K562 (cell line): Measurements from ENCODE around the gene MYO3B. TPM values are rescaled to one million over a fixed set of nuclear protein-coding genes. Genes with fewer than 3 reads are reported as not detected.

ENCODE experiments used
- BRD9 ChIP-seq: fragments of 450-650 bp; IDR thresholded peaks from 2 replicates; pipeline ENCODE4 v1.6.1; 2018; ENCODE audit warnings: low read depth; ENCODE audit not compliant: partially characterized antibody
- CBX8 ChIP-seq: fragments of 200-600 bp; sonication (generic); IDR thresholded peaks from 2 replicates; pipeline ENCODE4 v1.6.1; 2012; ENCODE audit warnings: borderline replicate concordance, mixed run types, low read depth, mild to moderate bottlenecking, moderate library complexity, mixed read lengths, low read length, control low read depth, inconsistent platforms; ENCODE audit not compliant: poor library complexity, severe bottlenecking; ENCODE audit errors: extremely low read depth
- CC2D1A ChIP-seq: fragments of 450-650 bp; IDR thresholded peaks from 2 replicates; pipeline ENCODE4 v1.6.1; 2017; ENCODE audit warnings: mild to moderate bottlenecking
- E2F1 ChIP-seq: sonication (generic); formaldehyde crosslinking; IDR thresholded peaks from 2 replicates; pipeline ENCODE4 v1.8.1; 2023; ENCODE audit warnings: mild to moderate bottlenecking, missing genetic modification reagents, moderate library complexity
- NFRKB ChIP-seq: fragments of 450-650 bp; IDR thresholded peaks from 2 replicates; pipeline ENCODE4 v1.6.1; 2016; ENCODE audit warnings: low read depth
- NFYB ChIP-seq: IDR thresholded peaks from 2 replicates; pipeline ENCODE4 v1.6.1; 2011; ENCODE audit warnings: mild to moderate bottlenecking, moderate library complexity; ENCODE audit not compliant: insufficient read length; ENCODE audit errors: extremely low read depth
- RBFOX2 ChIP-seq: fragments of 200-400 bp; formaldehyde crosslinking; IDR thresholded peaks from 2 replicates; pipeline ENCODE4 v1.6.1; 2017; ENCODE audit warnings: low read depth, mild to moderate bottlenecking, low read length, moderate library complexity
- RBM25 ChIP-seq: fragments of 200-400 bp; formaldehyde crosslinking; IDR thresholded peaks from 2 replicates; pipeline ENCODE4 v1.6.1; 2018; ENCODE audit warnings: low read length, low read depth, moderate library complexity; ENCODE audit not compliant: severe bottlenecking
- RFX1 ChIP-seq: fragments of 450-650 bp; IDR thresholded peaks from 2 replicates; pipeline ENCODE4 v1.6.1; 2016; ENCODE audit warnings: mild to moderate bottlenecking, moderate library complexity
- SAFB ChIP-seq: fragments of 200-400 bp; formaldehyde crosslinking; IDR thresholded peaks from 2 replicates; pipeline ENCODE4 v1.6.1; 2017; ENCODE audit warnings: low read depth, low read length, borderline replicate concordance
- SMAD3 ChIP-seq: fragments of 450-650 bp; formaldehyde crosslinking; conservative IDR thresholded peaks from 2 replicates; pipeline ENCODE4 v1.4.0; 2020; ENCODE audit warnings: mild to moderate bottlenecking
- SMARCB1 ChIP-seq: IDR thresholded peaks from 2 replicates; pipeline ENCODE4 v1.6.1; 2011; ENCODE audit warnings: improper control_type of control experiment, low read depth; ENCODE audit not compliant: insufficient read length
- TEAD1 ChIP-seq, 2 experiments: fragments of 450-650 bp in 1 of 2; sonication (generic) in 1 of 2; formaldehyde crosslinking; IDR thresholded peaks; 2 replicates each; pipeline versions ENCODE4 v1.4.0 to v1.8.0; 2020 to 2022; ENCODE audit warnings: mild to moderate bottlenecking in 2 of 2, missing genetic modification reagents in 1 of 2
- VEZF1 ChIP-seq: fragments of 200-800 bp; sonication (Bioruptor generic); IDR thresholded peaks from 2 replicates; pipeline ENCODE4 v1.6.1; 2017; ENCODE audit warnings: missing genetic modification characterization, missing compliant biosample characterization
- XRCC5 ChIP-seq: fragments of 200-400 bp; formaldehyde crosslinking; IDR thresholded peaks from 2 replicates; pipeline ENCODE4 v1.6.1; 2017; ENCODE audit warnings: low read depth, mild to moderate bottlenecking, low read length
- ZKSCAN8 ChIP-seq: fragments of 200-800 bp; sonication (Bioruptor generic); IDR thresholded peaks from 2 replicates; pipeline ENCODE4 v1.6.1; 2016; ENCODE audit warnings: missing genetic modification characterization, missing compliant biosample characterization
- ZNF311 ChIP-seq: fragments of 250-450 bp; sonication (Bioruptor Pico); IDR thresholded peaks from 2 replicates; pipeline ENCODE4 v1.4.0; 2020; ENCODE audit warnings: mild to moderate bottlenecking, moderate library complexity
- ZNF324 ChIP-seq: fragments of 250-450 bp; sonication (Bioruptor Pico); IDR thresholded peaks from 2 replicates; pipeline ENCODE4 v1.4.0; 2020; ENCODE audit warnings: mild to moderate bottlenecking
- ZNF395 ChIP-seq: fragments of 200-800 bp; sonication (Bioruptor generic); IDR thresholded peaks from 2 replicates; pipeline ENCODE4 v1.6.1; 2017; ENCODE audit warnings: missing genetic modification characterization, missing compliant biosample characterization
- polyA plus RNA-seq, 8 experiments: library from polyadenylated mRNA; depleted of rRNA in 4 of 8; stranded (reverse) in 5 of 8; unstranded in 3 of 8; fragments of >200 nt; fragmentation: Nextera tagmentation in 2 of 8; fragmentation: Illumina TruSeq in 1 of 8; extraction: Ambion mirVana in 2 of 8; extraction: Trizol in 1 of 8; gene quantifications; 2 replicates each; pipeline versions ENCODE4 v1.2.1 to v1.2.3, GENCODE V29; 2011 to 2014; ENCODE audit warnings: inconsistent platforms in 1 of 8, missing spikeins in 1 of 8
- total RNA-seq, 7 experiments: library from RNA; depleted of rRNA in 6 of 7; stranded (reverse); fragments of >200 nt in 6 of 7; fragmentation: Illumina TruSeq in 2 of 7; extraction: Trizol in 2 of 7; gene quantifications; 2 replicates each; pipeline versions ENCODE4 v1.2.1 to v1.2.3, GENCODE V29; 2011 to 2021; ENCODE audit warnings: low replicate concordance in 1 of 7
- TF ChIP-seq, protein P1 (sequence below): fragments of 250-450 bp; sonication (Bioruptor Pico); IDR thresholded peaks from 2 replicates; pipeline ENCODE4 v1.5.0; 2020; ENCODE audit warnings: mild to moderate bottlenecking
- TF ChIP-seq, protein P2 (sequence below): fragments of 250-450 bp; sonication (Bioruptor Pico); IDR thresholded peaks from 2 replicates; pipeline ENCODE4 v1.8.0; 2021; ENCODE audit warnings: moderate library complexity, mild to moderate bottlenecking, inconsistent platforms

The MYO3B gene
- total and polyA plus RNA-seq, 9 of the 15 experiments (the other 6 are each of a cell fraction or from before 2014, with no cell fraction given), result 2.7 to 6.5 (median 3.6) TPM

GRCh38 chr2:170361090-170361936 is 183.4 kb downstream of the MYO3B start (continued):
- TF ChIP-seq E2F1 (CRISPR knock-in tag) (no peak), XRCC5 (0 out of 2 replicates have a peak, but pooled peaks have one; percentile 73), ZNF395 (CRISPR knock-in tag) (peak; percentile 67), NFRKB (peak; percentile 17; the same call in 1 of the 2 replicates), RFX1 (0 out of 2 replicates have a peak, but pooled peaks have one; percentile 16), ZNF311 (CRISPR knock-in tag) (peak; percentile 66), SMAD3 (CRISPR knock-in tag) (peak; percentile 71; the same call in 1 of the 2 replicates), ZNF324 (CRISPR knock-in tag) (no peak), TEAD1 (CRISPR knock-in tag; IDR thresholded peaks at IDR 0.05) (0 out of 4 replicates have a peak, but pooled peaks of 1 of the 2 experiments have one; percentile 21), ZKSCAN8 (0 out of 2 replicates have a peak, but pooled peaks have one; percentile 0), CBX8 (no peak), NFYB (no peak), CC2D1A (peak; percentile 75), SMARCB1 (peak; percentile 92), RBFOX2 (0 out of 2 replicates have a peak, but pooled peaks have one; percentile 24), VEZF1 (CRISPR knock-in tag) (peak; percentile 42), SAFB (no peak), RBM25 (peak; percentile 9), BRD9 (peak; percentile 70)
- TF ChIP-seq, protein P1, sequence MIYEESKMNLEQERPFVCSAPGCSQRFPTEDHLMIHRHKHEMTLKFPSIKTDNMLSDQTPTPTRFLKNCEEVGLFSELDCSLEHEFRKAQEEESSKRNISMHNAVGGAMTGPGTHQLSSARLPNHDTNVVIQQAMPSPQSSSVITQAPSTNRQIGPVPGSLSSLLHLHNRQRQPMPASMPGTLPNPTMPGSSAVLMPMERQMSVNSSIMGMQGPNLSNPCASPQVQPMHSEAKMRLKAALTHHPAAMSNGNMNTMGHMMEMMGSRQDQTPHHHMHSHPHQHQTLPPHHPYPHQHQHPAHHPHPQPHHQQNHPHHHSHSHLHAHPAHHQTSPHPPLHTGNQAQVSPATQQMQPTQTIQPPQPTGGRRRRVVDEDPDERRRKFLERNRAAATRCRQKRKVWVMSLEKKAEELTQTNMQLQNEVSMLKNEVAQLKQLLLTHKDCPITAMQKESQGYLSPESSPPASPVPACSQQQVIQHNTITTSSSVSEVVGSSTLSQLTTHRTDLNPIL (CRISPR knock-in tag), result no peak
- TF ChIP-seq, protein P2, sequence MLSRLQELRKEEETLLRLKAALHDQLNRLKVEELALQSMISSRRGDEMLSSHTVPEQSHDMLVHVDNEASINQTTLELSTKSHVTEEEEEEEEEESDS (CRISPR knock-in tag), result no peak
